ENCODE results near the gene TNNT1.

The TNNT1 gene

DNA sequence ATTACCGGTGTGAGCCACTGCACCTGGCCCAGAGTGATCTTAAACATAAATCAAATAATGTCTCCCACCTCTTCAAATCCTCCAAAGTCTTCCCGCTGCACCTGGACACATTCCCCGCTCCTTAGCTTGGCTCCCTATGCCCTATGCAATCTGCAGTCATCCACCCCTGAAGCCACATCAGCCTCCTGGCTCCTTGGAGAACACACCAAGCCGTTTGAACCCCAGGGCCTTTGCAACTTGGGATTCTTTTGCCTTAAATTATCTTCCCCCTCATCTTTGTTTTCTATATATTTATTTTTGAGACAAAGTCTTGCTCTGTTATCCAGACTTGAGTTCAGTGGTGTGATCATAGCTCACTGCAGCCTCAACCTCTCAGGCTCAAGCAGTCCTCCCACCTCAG lies 20.1 kb upstream of the TNNT1 start:
- TF ChIP-seq, protein P1, sequence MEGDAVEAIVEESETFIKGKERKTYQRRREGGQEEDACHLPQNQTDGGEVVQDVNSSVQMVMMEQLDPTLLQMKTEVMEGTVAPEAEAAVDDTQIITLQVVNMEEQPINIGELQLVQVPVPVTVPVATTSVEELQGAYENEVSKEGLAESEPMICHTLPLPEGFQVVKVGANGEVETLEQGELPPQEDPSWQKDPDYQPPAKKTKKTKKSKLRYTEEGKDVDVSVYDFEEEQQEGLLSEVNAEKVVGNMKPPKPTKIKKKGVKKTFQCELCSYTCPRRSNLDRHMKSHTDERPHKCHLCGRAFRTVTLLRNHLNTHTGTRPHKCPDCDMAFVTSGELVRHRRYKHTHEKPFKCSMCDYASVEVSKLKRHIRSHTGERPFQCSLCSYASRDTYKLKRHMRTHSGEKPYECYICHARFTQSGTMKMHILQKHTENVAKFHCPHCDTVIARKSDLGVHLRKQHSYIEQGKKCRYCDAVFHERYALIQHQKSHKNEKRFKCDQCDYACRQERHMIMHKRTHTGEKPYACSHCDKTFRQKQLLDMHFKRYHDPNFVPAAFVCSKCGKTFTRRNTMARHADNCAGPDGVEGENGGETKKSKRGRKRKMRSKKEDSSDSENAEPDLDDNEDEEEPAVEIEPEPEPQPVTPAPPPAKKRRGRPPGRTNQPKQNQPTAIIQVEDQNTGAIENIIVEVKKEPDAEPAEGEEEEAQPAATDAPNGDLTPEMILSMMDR (IDR thresholded peaks at IDR 0.05; ENCODE audit: low read length, missing control alignments): no peak
- no peak overlapping the region for H3K4me3 ChIP-seq (replicated peaks; ENCODE audit: low read depth, low read length)
- DNase-seq (ENCODE audit: low read depth): no peak

DNA sequence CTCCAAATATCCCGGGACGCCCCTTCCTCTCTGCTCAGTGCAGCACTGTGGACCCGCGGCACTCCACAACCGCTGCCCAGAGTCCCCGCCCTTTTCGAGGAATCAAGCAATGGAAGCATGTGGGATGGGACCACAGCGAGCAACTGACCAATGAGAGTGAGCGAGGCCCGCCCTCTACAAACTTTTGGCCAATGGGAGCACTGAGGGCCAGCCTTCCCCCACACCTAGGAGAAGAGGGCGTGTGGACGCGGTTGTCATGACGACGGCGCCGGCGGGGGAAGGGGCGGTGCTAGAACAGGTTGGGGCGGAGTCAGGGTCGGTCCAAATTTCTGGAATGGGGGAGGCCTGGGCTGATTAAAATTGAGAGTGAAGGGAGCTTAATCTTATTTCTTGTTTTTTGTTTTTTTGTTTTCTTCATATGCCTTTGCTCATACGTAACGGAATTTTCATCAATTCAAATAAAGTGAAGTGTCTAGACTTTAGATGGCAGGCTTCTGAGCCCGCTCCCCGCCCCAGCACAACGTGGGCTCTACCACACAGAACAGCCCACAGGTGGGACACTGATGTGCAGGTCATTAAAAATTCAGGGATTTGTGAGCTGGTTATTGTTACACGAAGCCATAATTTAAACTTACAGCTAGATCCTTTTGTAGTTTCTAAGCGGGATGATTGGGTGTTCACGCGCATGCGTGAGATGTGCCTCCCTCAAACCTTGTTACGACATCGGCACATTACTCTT lies 17.7 kb upstream of the TNNT1 start, which contains the start of gene DNAAF3:
TSS of gene DNAAF3 (minus strand) at position 84 of the 739 bp plus-strand sequence. CDS start 200 bp downstream, outside the sequence.
- TF ChIP-seq, protein P1 (IDR thresholded peaks at IDR 0.05; ENCODE audit: low read length, missing control alignments): no peak
- H3K4me3 ChIP-seq (replicated peaks; ENCODE audit: low read depth, low read length): peak within 1 kb of the TSS; percentile 64
- peak; percentile 99 for DNase-seq (ENCODE audit: low read depth)

DNA sequence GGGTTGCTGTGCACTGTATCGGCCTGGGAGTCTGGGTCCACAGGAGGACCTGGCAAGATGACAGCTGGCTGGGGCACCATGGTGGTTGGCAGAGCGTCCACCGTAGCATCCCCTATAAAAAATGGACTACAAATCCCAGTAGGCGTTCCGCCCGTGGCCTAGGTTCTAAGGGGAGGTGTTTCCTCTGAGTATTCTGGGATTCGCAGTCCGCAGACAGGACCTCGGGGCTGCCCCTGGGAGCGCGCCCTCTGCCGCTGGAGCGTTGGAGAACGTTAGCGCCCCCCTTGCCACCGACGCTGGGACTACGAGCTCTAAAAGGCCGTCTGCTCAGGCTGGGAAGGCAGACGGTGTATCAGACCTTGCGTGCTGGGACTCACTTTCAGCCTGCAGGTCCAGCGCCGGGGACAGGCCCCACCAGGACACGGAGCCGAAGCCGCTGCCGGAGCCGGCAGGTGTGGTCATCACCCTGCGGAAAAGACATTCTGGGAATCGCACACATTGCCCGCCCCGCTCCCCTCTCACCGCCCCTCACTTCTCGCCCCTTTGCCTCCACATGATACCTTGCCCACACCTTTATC lies 17.0 kb upstream of the TNNT1 start:
- peak; percentile 84 for DNase-seq (ENCODE audit: low read depth)
- TF ChIP-seq, protein P1 (IDR thresholded peaks at IDR 0.05; ENCODE audit: low read length, missing control alignments): peak; percentile 68
- H3K4me3 ChIP-seq (replicated peaks; ENCODE audit: low read depth, low read length): peak overlapping the region; percentile 64

DNA sequence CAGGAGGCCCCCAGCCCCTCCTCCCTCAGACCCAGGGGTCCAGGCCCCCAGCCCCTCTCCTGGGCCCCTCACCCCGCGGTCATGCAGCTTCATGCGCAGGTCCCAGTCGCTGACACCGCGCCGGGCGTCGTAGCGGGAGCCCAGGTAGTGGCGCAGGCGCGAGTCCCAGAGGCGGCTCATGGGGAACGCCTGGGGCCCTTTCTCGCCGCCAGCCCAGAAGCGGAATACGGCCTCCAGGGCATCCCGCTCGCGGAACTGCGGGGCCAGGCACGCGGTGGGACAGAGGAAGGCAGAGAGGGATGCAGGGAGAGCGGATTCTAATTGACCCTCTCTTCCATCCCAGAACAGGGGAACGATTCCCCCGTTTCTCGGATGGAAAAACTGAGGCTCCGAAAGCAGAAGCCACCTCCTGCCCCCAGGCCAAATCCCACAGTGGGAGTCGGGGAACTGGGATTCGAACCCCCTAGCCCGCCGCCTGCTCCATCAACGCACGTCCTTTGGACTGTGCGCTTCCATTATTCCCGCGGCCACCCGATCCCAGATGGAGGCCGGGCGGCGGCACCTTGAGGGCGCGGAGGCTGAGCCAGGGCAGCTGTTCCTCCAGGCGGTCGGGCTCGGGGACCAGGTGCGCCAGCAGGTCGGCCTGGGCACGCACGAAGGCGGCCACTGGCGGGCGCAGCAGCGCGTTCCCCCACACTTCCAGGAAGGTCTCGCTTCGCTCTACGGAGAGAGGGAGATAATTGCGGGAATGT lies 12.7 kb upstream of the TNNT1 start:
- TF ChIP-seq, protein P1 (IDR thresholded peaks at IDR 0.05; ENCODE audit: low read length, missing control alignments): no peak

DNA sequence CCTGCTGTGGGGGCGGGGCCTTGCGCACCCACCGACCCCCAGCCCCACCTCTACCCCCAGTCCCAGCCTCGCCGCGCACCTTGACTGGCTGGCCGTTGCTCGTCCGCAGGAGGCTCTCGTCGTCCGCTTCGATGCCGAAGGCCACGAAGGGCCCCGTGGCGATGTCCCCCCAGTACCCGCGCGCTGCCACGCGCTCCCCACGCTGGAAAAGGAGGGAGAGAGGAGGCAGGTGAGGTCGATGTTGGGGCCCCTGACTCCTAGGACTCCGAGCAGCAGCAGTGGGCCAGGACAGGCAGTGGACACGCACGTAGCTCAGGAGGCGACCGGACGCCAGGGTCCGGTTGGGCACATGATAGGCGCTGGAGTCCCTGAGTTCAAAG lies 12.0 kb upstream of the TNNT1 start:
- no peak overlapping the region for H3K4me3 ChIP-seq (replicated peaks; ENCODE audit: low read depth, low read length)
- TF ChIP-seq, protein P1 (IDR thresholded peaks at IDR 0.05; ENCODE audit: low read length, missing control alignments): no peak

More for the DNA sequence above, 12.7 kb upstream of the TNNT1 start:
- DNase-seq (ENCODE audit: low read depth): no peak
- H3K4me3 ChIP-seq (replicated peaks; ENCODE audit: low read depth, low read length): no peak overlapping the region

DNA sequence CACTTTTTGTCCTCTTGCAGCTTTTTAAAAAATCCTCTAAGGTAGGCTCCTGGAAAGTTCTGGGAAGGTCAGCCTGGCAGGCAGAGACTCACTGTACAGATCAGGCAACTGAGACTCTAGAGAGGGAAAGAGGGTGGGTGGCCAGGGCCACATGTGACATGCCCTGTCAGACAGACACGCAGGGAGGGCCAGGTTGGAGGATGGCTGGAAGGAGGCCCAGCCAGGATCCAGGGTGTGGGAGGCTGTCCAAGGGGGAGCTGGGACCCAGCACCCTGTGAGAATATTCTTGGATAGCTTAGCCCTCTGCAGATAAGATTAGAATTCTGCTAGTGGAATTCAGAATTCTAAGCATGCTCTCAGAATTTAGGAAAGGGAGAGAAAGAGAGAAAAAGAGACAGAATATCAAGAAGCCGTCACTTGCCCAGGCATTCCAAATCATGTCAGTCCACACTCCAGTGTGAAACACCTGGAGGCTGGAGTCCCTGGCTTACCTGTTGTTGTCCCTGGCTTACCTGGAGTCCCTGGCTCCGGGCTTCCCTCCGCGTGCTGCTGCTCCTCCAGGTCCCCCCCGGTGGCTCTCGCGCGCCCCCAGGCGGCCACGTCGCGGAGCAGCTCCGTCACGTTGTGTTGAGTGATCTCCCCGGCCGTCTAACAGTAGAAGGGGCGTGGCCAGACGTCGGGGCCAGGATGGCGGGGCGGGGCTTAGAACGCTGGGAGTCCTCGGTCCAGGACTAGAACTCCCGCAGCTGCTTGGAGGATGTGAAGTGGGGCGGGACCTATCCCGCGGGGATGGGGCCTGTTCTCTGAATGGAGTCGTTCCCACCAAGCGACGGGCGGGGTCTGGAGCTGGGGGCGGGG lies 11.4 kb upstream of the TNNT1 start:
- peak; percentile 85 for DNase-seq (ENCODE audit: low read depth)
- H3K4me3 ChIP-seq (replicated peaks; ENCODE audit: low read depth, low read length): no peak overlapping the region
- TF ChIP-seq, protein P1 (IDR thresholded peaks at IDR 0.05; ENCODE audit: low read length, missing control alignments): peak; percentile 84

More for the DNA sequence above, 12.0 kb upstream of the TNNT1 start:
- DNase-seq (ENCODE audit: low read depth): no peak
